Mesenchymal stem cell (in vitro differentiated cells and primary cell): ENCODE data around the gene SUGCT.

Experiments used
- DNase-seq: peaks from one replicate; pipeline ENCODE4 v3.0.0-alpha.2; 2013
- H2AFZ ChIP-seq: one replicate; pipeline ENCODE4 v1.6.1; 2013; ENCODE audit warnings: low read depth, mild to moderate bottlenecking, control low read depth, inconsistent platforms, low read length, moderate library complexity
- H2AK5ac ChIP-seq: 2 replicates; pipeline ENCODE4 v1.6.1; 2013; ENCODE audit warnings: low read length, moderate library complexity, mild to moderate bottlenecking, inconsistent platforms; ENCODE audit not compliant: severe bottlenecking
- H2BK120ac ChIP-seq: one replicate; pipeline ENCODE4 v1.6.1; 2013; ENCODE audit warnings: low read depth, mild to moderate bottlenecking, inconsistent platforms, low read length, moderate library complexity
- H2BK12ac ChIP-seq, 2 experiments: one replicate each; pipeline ENCODE4 v1.6.1; 2013; ENCODE audit warnings: inconsistent platforms in 2 of 2, low read length in 2 of 2, mild to moderate bottlenecking in 2 of 2, moderate library complexity in 2 of 2, control low read depth in 1 of 2
- H2BK15ac ChIP-seq: one replicate; pipeline ENCODE4 v1.6.1; 2013; ENCODE audit warnings: mild to moderate bottlenecking, low read depth, inconsistent platforms; ENCODE audit not compliant: poor library complexity, severe bottlenecking
- H2BK5ac ChIP-seq: 2 replicates; pipeline ENCODE4 v1.6.1; 2013; ENCODE audit warnings: low read depth, mild to moderate bottlenecking, low read length, control low read depth, inconsistent platforms; ENCODE audit not compliant: poor library complexity, severe bottlenecking
- H3K14ac ChIP-seq, 2 experiments: one replicate each; pipeline ENCODE4 v1.6.1; 2013; ENCODE audit warnings: inconsistent platforms in 2 of 2, low read length in 2 of 2, control low read depth in 1 of 2, mild to moderate bottlenecking in 1 of 2, moderate library complexity in 1 of 2
- H3K18ac ChIP-seq, 2 experiments: one replicate each; pipeline ENCODE4 v1.6.1; 2013; ENCODE audit warnings: inconsistent platforms in 2 of 2, low read length in 2 of 2, control low read depth in 1 of 2, low read depth in 1 of 2, mild to moderate bottlenecking in 1 of 2
- H3K23ac ChIP-seq, 2 experiments: one replicate each; pipeline ENCODE4 v1.6.1; 2013; ENCODE audit warnings: inconsistent platforms in 2 of 2, low read length in 2 of 2, mild to moderate bottlenecking in 2 of 2, moderate library complexity in 2 of 2, control low read depth in 1 of 2
- H3K27ac ChIP-seq: 2 replicates; pipeline ENCODE4 v1.5.1; 2013; ENCODE audit warnings: mild to moderate bottlenecking, moderate library complexity, low read length, control low read depth, inconsistent platforms; ENCODE audit not compliant: poor library complexity, severe bottlenecking
- H3K27me3 ChIP-seq, 2 experiments: 2 replicates each; pipeline versions ENCODE4 v1.6.1 to v1.7.0; 2013; ENCODE audit warnings: low read length in 2 of 2, mild to moderate bottlenecking in 2 of 2, moderate library complexity in 2 of 2, control low read depth in 1 of 2, inconsistent platforms in 1 of 2; ENCODE audit not compliant: control insufficient read depth in 1 of 2, insufficient read depth in 1 of 2
- H3K36me3 ChIP-seq, 2 experiments: 2 replicates each; pipeline versions ENCODE4 v1.6.1 to v1.7.0; 2013; ENCODE audit warnings: low read length in 2 of 2, control low read depth in 1 of 2, inconsistent platforms in 1 of 2, low read depth in 1 of 2, mild to moderate bottlenecking in 1 of 2; ENCODE audit not compliant: insufficient read depth in 2 of 2, control insufficient read depth in 1 of 2
- H3K4ac ChIP-seq, 2 experiments: one replicate each; pipeline ENCODE4 v1.6.1; 2013; ENCODE audit warnings: inconsistent platforms in 2 of 2, low read length in 2 of 2, mild to moderate bottlenecking in 2 of 2, moderate library complexity in 2 of 2, control low read depth in 1 of 2, low read depth in 1 of 2
- H3K4me1 ChIP-seq: 2 replicates; pipeline ENCODE4 v1.6.1; 2013; ENCODE audit warnings: low read depth, low read length, control low read depth; ENCODE audit not compliant: control insufficient read depth, insufficient read depth
- H3K4me2 ChIP-seq: 2 replicates; pipeline ENCODE4 v1.6.1; 2013; ENCODE audit warnings: low read length, mild to moderate bottlenecking, inconsistent platforms; ENCODE audit not compliant: poor library complexity, severe bottlenecking
- H3K4me3 ChIP-seq, 2 experiments: 2 replicates each; pipeline versions ENCODE4 v1.5.1 to v1.7.0; 2013; ENCODE audit warnings: low read length in 2 of 2, mild to moderate bottlenecking in 2 of 2, control low read depth in 1 of 2, low read depth in 1 of 2; ENCODE audit not compliant: insufficient read depth in 1 of 2
- H3K79me1 ChIP-seq: replicated peaks from 2 replicates; pipeline ENCODE4 v1.6.1; 2013; ENCODE audit warnings: mild to moderate bottlenecking, control low read depth, low read length, inconsistent platforms; ENCODE audit not compliant: poor library complexity, severe bottlenecking
- H3K9ac ChIP-seq: 2 replicates; pipeline ENCODE4 v1.7.0; 2013; ENCODE audit warnings: mild to moderate bottlenecking, low read length, moderate library complexity
- H3K9me3 ChIP-seq: 2 replicates; pipeline ENCODE4 v1.7.0; 2013; ENCODE audit warnings: mild to moderate bottlenecking, low read length; ENCODE audit not compliant: control insufficient read depth
- H4K8ac ChIP-seq: one replicate; pipeline ENCODE4 v1.6.1; 2013; ENCODE audit warnings: inconsistent platforms, mild to moderate bottlenecking, low read length, moderate library complexity
- H4K91ac ChIP-seq: one replicate; pipeline ENCODE4 v1.6.1; 2013; ENCODE audit warnings: mild to moderate bottlenecking, low read length, inconsistent platforms
- WGBS: methylation state at CpG from one replicate; pipeline ENCODE4 v1.1.7; 2013; ENCODE audit warnings: mixed read lengths; 5-methylcytosine and 5-hydroxymethylcytosine counted together

Gene SUGCT

GRCh38 chr7:40876601-40877000 lies 741.8 kb downstream of the SUGCT start:
- no peak overlapping the region for H3K4me3 ChIP-seq
- peak overlapping the region; percentile 1 for H3K27ac ChIP-seq
- no peak overlapping the region for H2BK5ac ChIP-seq
- no peak overlapping the region for H4K91ac ChIP-seq
- DNase-seq = no peak
- H3K27me3 ChIP-seq = no peaks in the 10 kb centered on the region
- H3K23ac ChIP-seq = no peak overlapping the region
- no peak overlapping the region for H3K4me2 ChIP-seq
- H3K9ac ChIP-seq = no peak overlapping the region
- no peaks in the 10 kb centered on the region for H3K9me3 ChIP-seq
- 91% methylated on average over 3 of the region's 3 CpGs for WGBS
- H3K36me3 ChIP-seq = no peaks in the 10 kb centered on the region
- H2AFZ ChIP-seq = no peak overlapping the region
- peaks cover 6% of the 10 kb centered on the region for H3K4me1 ChIP-seq
- no peaks in the 10 kb centered on the region for H3K79me1 ChIP-seq
- H4K8ac ChIP-seq = no peak overlapping the region
- H3K18ac ChIP-seq = no peak overlapping the region
- H3K14ac ChIP-seq = no peak overlapping the region
- H2BK120ac ChIP-seq = no peak overlapping the region
- no peak overlapping the region for H2BK15ac ChIP-seq
- H3K4ac ChIP-seq = no peak overlapping the region
- no peak overlapping the region for H2AK5ac ChIP-seq
- no peak overlapping the region for H2BK12ac ChIP-seq

DNA sequence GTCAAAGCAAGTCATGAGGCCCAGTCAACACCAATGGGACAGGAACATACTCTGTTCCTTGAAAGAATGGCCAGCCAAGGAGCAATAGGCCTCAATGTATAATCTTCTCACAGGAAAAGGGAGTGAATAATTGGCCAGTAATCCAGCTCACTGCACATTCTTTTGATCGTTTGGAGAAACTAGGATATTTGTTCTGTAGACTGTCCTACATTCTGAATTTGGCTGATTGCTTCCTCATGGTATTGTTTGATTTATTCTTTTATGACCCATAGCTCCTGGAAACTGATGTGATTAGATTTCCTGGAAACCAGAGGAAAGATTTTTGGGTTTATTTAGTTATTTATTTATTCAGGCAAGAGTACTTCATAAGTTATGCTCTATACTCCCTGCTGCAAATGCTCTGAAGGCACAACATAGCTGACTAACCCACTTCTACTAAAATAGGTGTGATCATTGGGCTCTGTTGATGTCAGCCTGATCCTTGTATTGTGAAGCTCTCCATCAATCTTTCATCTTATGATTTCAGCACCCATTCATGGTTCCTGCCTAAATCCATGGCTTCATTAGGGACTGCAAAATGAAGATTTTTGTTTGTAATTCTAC lies 745.2 kb downstream of the SUGCT start:
- H2BK5ac ChIP-seq = no peak overlapping the region
- H3K79me1 ChIP-seq = no peaks in the 10 kb centered on the region
- no peak overlapping the region for H3K18ac ChIP-seq
- WGBS = 71% methylated on average over 1 of the region's 1 CpG
- no peaks in the 10 kb centered on the region for H3K9me3 ChIP-seq
- no peak overlapping the region for H4K91ac ChIP-seq
- H2BK12ac ChIP-seq = no peak overlapping the region
- H2BK120ac ChIP-seq = no peak overlapping the region
- no peak overlapping the region for H3K9ac ChIP-seq
- no peak overlapping the region for H3K4me3 ChIP-seq
- no peak for DNase-seq
- no peaks in the 10 kb centered on the region for H3K36me3 ChIP-seq
- H3K4me1 ChIP-seq = peaks cover 6% of the 10 kb centered on the region
- H3K4me2 ChIP-seq = no peak overlapping the region
- no peak overlapping the region for H3K14ac ChIP-seq
- H2AK5ac ChIP-seq = peak overlapping the region; percentile 18
- H4K8ac ChIP-seq = no peak overlapping the region
- no peak overlapping the region for H3K23ac ChIP-seq
- H2AFZ ChIP-seq = no peak overlapping the region
- no peaks in the 10 kb centered on the region for H3K27me3 ChIP-seq
- no peak overlapping the region for H2BK15ac ChIP-seq
- H3K4ac ChIP-seq = no peak overlapping the region
- H3K27ac ChIP-seq = peak overlapping the region; percentile 52

GRCh38 chr7:40880581-40880980 lies 745.8 kb downstream of the SUGCT start:
- WGBS = 60% methylated on average over 1 of the region's 1 CpG

DNA sequence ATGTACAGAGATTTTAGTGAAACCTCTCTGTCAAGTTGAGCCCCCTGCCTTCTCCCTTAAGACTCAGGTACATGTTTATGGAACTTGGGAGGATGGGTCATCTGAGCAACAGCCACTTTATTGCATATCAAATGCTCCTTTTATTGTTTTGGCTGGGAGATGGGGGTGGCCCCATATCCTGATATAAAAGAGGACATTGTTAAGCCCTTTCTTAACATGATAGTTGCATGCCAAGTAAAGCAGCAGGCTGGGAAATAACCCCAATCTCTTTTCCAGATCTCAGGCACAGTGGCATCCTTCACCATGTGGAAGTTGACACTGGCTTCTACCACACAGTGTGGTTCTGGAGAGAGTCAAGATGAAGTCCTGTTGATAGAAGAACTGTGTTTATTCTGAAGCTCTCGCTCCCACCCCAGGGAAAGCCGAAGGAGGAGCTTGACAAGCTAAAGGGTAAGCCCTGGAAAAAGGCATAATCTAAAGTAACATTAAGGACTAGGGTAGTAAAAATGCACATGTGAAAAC lies 746.7 kb downstream of the SUGCT start:
- no peak overlapping the region for H3K14ac ChIP-seq
- no peak overlapping the region for H3K9ac ChIP-seq
- H2AK5ac ChIP-seq = peak overlapping the region; percentile 88
- H2BK5ac ChIP-seq = no peak overlapping the region
- no peaks in the 10 kb centered on the region for H3K36me3 ChIP-seq
- no peak overlapping the region for H3K23ac ChIP-seq
- H3K4ac ChIP-seq = no peak overlapping the region
- H3K27me3 ChIP-seq = no peaks in the 10 kb centered on the region
- H2BK120ac ChIP-seq = no peak overlapping the region
- H3K79me1 ChIP-seq = no peaks in the 10 kb centered on the region
- WGBS = 54% methylated on average over 2 of the region's 2 CpGs
- no peak overlapping the region for H2BK15ac ChIP-seq
- H2BK12ac ChIP-seq = no peak overlapping the region
- H4K8ac ChIP-seq = no peak overlapping the region
- no peak overlapping the region for H3K27ac ChIP-seq
- H3K18ac ChIP-seq = no peak overlapping the region
- H4K91ac ChIP-seq = no peak overlapping the region
- DNase-seq = no peak
- peaks cover 6% of the 10 kb centered on the region for H3K4me1 ChIP-seq
- no peaks in the 10 kb centered on the region for H3K9me3 ChIP-seq
- H2AFZ ChIP-seq = no peak overlapping the region
- no peak overlapping the region for H3K4me3 ChIP-seq
- no peak overlapping the region for H3K4me2 ChIP-seq

More at GRCh38 chr7:40880581-40880980, 745.8 kb downstream of the SUGCT start:
- Histone ChIP-seq H4K8ac (no peak overlapping the region), H2BK12ac (no peak overlapping the region), H3K9me3 (no peaks in the 10 kb centered on the region), H3K27ac (no peak overlapping the region), H3K4me2 (no peak overlapping the region), H3K4me3 (no peak overlapping the region), H2BK15ac (no peak overlapping the region), H2AFZ (no peak overlapping the region), H3K36me3 (no peaks in the 10 kb centered on the region), H4K91ac (no peak overlapping the region), H3K9ac (no peak overlapping the region), H3K4me1 (peaks cover 6% of the 10 kb centered on the region), H3K27me3 (no peaks in the 10 kb centered on the region), H2AK5ac (no peak overlapping the region), H3K14ac (no peak overlapping the region), H2BK120ac (no peak overlapping the region), H3K23ac (no peak overlapping the region), H2BK5ac (no peak overlapping the region), H3K18ac (no peak overlapping the region), H3K4ac (no peak overlapping the region), H3K79me1 (no peaks in the 10 kb centered on the region)
- DNase-seq = no peak
